Stomach (tissue), 4 donors: ENCODE results near the gene ZNF304.

ENCODE experiments used
- EP300 ChIP-seq: sonication (generic); formaldehyde crosslinking; IDR thresholded peaks from one replicate; pipeline ENCODE4 v1.6.1; 2017; ENCODE audit warnings: antibody characterized with exemption
- POLR2A ChIP-seq, 4 donors: fragments of 450-650 bp; IDR thresholded peaks; one replicate each; pipeline ENCODE4 v1.6.1; 2016; ENCODE audit warnings: antibody characterized with exemption in 4 of 4, control low read depth in 2 of 4, mild to moderate bottlenecking in 1 of 4, moderate library complexity in 1 of 4
- POLR2AphosphoS5 ChIP-seq, 3 donors: sonication (generic); formaldehyde crosslinking; IDR thresholded peaks; one replicate each; pipeline ENCODE4 v1.6.1; 2016; ENCODE audit warnings: antibody characterized with exemption in 3 of 3
- TF ChIP-seq, protein P1 (sequence below), 7 experiments: fragments of 450-650 bp in 4 of 7; fragments of 200-600 bp in 3 of 7; sonication (generic) in 3 of 7; IDR thresholded peaks; one replicate each; pipeline ENCODE4 v1.5.1; 2016 to 2019; ENCODE audit warnings: antibody characterized with exemption in 7 of 7, control low read depth in 2 of 7, mild to moderate bottlenecking in 1 of 7

DNA sequence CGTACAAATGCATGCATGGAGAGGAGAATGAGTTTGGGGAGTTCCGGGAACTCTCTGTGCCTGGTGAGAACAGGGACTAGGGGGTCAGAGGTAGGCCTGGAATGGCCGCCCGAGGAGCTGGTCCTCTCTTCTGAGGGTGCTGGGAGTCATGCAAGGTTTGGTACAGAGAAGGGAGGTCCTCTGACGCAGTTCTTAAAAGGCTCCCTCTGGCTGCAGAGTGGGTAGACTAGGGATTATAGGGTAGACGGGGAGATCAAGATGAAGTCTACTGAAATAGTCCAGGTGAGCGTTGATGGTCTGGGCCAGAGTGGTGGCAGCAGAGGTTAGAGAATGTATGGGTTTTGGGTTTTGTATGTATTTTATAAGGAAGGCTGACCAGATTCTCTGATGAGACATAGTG lies 796 bp downstream of the ZNF304 start:
- TF ChIP-seq, protein P1, sequence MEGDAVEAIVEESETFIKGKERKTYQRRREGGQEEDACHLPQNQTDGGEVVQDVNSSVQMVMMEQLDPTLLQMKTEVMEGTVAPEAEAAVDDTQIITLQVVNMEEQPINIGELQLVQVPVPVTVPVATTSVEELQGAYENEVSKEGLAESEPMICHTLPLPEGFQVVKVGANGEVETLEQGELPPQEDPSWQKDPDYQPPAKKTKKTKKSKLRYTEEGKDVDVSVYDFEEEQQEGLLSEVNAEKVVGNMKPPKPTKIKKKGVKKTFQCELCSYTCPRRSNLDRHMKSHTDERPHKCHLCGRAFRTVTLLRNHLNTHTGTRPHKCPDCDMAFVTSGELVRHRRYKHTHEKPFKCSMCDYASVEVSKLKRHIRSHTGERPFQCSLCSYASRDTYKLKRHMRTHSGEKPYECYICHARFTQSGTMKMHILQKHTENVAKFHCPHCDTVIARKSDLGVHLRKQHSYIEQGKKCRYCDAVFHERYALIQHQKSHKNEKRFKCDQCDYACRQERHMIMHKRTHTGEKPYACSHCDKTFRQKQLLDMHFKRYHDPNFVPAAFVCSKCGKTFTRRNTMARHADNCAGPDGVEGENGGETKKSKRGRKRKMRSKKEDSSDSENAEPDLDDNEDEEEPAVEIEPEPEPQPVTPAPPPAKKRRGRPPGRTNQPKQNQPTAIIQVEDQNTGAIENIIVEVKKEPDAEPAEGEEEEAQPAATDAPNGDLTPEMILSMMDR (IDR thresholded peaks at IDR 0.05): no peak
- no peak for TF ChIP-seq POLR2A (IDR thresholded peaks at IDR 0.05)
- TF ChIP-seq POLR2AphosphoS5 (IDR thresholded peaks at IDR 0.05): no peak
- TF ChIP-seq EP300: no peak
